GM12801 (cell line): ENCODE results near the gene TADA2A.

ENCODE experiments used
- CTCF ChIP-seq: IDR thresholded peaks from one replicate; pipeline ENCODE4 v1.5.1; 2011; ENCODE audit warnings: control low read depth; ENCODE audit not compliant: insufficient read length; ENCODE audit errors: extremely low read depth

Gene TADA2A

DNA sequence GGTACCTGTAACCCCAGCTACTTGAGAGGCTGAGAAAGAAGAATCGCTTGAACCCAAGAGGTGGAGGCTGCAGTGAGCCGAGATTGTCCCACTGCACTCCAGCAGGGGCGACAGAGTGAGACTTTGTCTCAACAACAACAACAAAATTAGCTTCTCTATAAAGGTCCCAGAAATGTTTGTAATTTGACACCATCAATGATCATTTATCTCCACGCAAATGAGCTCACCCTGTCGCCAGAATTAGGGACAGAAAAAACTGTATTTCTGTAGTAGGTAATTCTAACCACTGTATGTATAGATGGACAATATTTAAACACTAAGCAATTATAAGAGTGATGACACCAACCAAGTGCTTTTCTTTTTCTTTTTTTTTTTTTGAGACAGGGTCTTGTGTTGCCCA is 20.2 kb upstream of the TADA2A start:
- TF ChIP-seq CTCF: no peak

GRCh38 chr17:37388266-37388665 is 18.4 kb upstream of the TADA2A start:
- TF ChIP-seq CTCF: no peak

- no peak for TF ChIP-seq CTCF
Measured at GRCh38 chr17:37389160-37389559, 17.5 kb upstream of the TADA2A start.

DNA sequence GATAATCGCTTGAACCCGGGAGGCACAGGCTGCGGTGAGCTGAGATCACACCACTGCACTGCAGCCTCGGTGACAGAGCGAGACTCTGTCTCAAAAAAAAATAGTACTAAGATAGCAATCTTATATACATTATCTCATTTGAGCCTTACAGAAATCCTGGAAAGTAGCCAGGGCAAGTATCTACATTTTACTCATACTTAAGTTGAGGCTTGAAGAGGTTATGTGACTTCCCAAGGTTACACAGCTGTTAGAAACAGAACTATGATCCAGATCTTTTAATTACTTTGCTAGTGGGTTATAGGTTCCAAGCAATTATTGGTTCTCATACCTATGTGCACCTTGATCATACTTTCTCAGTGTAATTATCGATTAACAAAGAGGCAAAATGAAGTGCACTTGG is 15.5 kb upstream of the TADA2A start:
- no peak for TF ChIP-seq CTCF

DNA sequence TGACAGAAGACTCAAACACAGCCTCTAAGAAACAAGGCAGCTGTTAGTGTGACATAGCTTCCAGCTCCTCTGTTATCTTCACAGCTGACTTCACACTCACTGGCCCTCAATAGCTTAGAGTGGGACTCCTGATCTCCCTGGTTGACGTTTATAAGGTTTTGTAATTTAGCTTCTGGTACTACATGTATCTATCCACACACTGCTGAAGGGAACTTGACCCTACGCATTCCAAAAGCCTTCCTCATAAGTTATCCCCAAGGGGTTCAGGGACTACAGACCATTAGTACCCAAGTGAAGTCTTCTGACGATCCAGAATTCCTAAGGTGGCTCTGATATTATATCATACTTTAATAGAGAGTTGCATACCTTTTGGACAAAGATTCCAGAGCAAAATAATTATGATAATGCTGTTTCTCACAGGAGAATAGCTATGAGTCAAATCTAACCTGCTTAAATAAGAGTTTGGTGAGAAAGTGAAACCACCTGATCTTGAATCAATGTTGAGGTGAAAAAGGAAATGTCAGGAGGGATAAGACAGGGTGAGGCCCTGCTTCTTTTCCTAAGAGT is 14.6 kb upstream of the TADA2A start:
- TF ChIP-seq CTCF: no peak

DNA sequence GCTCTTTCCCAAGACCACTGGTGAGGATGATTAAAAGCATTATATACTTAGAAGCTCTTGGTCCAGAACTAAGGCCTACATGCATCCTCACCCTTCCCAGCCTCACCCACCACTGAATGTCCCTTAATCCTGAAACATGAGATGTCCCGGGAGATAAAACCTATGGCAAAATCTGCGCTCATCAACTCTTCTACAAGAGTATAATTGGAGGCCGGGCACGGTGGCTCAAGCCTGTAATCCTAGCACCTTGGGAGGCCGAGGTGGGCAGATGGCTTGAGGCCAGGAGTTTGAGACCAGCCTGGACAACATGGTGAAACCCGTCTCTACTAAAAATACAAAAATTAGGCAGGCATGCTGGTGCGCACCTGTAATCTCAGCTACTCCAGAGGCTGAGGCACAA is 13.3 kb upstream of the TADA2A start:
- no peak for TF ChIP-seq CTCF

GRCh38 chr17:37399265-37399803 is 7.4 kb upstream of the TADA2A start:
- TF ChIP-seq CTCF: no peak
